ENCODE results near the gene RELN. TPM values are rescaled to one million over a fixed set of nuclear protein-coding genes. Genes with fewer than 3 reads are reported as not detected.

RELN gene
- total and polyA plus RNA-seq, 2 of the 13 experiments (the other 11 are each of a cell fraction or from before 2014, with no cell fraction given), result 315 to 332 TPM

GRCh38 chr7:103660455-103661371 lies 328.7 kb downstream of the RELN start (continued):
- TF ChIP-seq ZNF280B (CRISPR knock-in tag; IDR thresholded peaks at IDR 0.05; ENCODE audit: borderline replicate concordance) (no peak), ZNF430 (CRISPR knock-in tag; IDR thresholded peaks at IDR 0.05) (0 out of 2 replicates have a peak, but pooled peaks have one; percentile 39), U2AF2 (IDR thresholded peaks at IDR 0.05; ENCODE audit: low read depth, low read length) (no peak), FOXO1 (CRISPR knock-in tag; IDR thresholded peaks at IDR 0.05) (peak; percentile 99), RBM39 (IDR thresholded peaks at IDR 0.05; ENCODE audit: low read depth, low read length, poor library complexity, severe bottlenecking) (no peak), MAF1 (CRISPR knock-in tag; IDR thresholded peaks at IDR 0.05; ENCODE audit: borderline replicate concordance) (no peak), ZNF260 (CRISPR knock-in tag; IDR thresholded peaks at IDR 0.05; ENCODE audit: borderline replicate concordance, low read depth) (no peak), ZNF703 (CRISPR knock-in tag; IDR thresholded peaks at IDR 0.05; ENCODE audit: borderline replicate concordance) (0 out of 2 replicates have a peak, but pooled peaks have one; percentile 20), DMAP1 (CRISPR knock-in tag; IDR thresholded peaks at IDR 0.05) (peak; percentile 85), ZNF724P (CRISPR knock-in tag; IDR thresholded peaks at IDR 0.05; ENCODE audit: borderline replicate concordance) (no peak), ZSCAN25 (CRISPR knock-in tag; IDR thresholded peaks at IDR 0.05) (0 out of 2 replicates have a peak, but pooled peaks have one; percentile 25), KDM1A (CRISPR knock-in tag; IDR thresholded peaks at IDR 0.05) (peak; percentile 49; the same call in 1 of the 2 replicates), RERE (CRISPR knock-in tag; IDR thresholded peaks at IDR 0.05; ENCODE audit: low read depth) (peak; percentile 96), SYNCRIP (IDR thresholded peaks at IDR 0.05; ENCODE audit: insufficient read depth, low read depth, low read length) (no peak), ZNF3 (CRISPR knock-in tag; IDR thresholded peaks at IDR 0.05) (peak; percentile 30; the same call in 1 of the 2 replicates), SKI (IDR thresholded peaks at IDR 0.05; ENCODE audit: partially characterized antibody) (peak; percentile 46), ZNF749 (CRISPR knock-in tag; IDR thresholded peaks at IDR 0.05; ENCODE audit: borderline replicate concordance) (peak; percentile 74; the same call in 1 of the 2 replicates), KLF15 (CRISPR knock-in tag; IDR thresholded peaks at IDR 0.05; ENCODE audit: borderline replicate concordance) (no peak), ZNF160 (CRISPR knock-in tag; IDR thresholded peaks at IDR 0.05) (no peak), JUN (CRISPR knock-in tag; IDR thresholded peaks at IDR 0.05) (peak; percentile 99), TBX2 (CRISPR knock-in tag; IDR thresholded peaks at IDR 0.05; ENCODE audit: borderline replicate concordance) (peak; percentile 97), ZNF350 (CRISPR knock-in tag; IDR thresholded peaks at IDR 0.05; ENCODE audit: borderline replicate concordance, low read depth) (no peak), ZNF124 (CRISPR knock-in tag; IDR thresholded peaks at IDR 0.05) (peak; percentile 38; the same call in 1 of the 2 replicates)
